Endothelial cell of umbilical vein (primary cell): ENCODE measurements around the gene ST13. TPM values are rescaled to one million over a fixed set of nuclear protein-coding genes. Genes with fewer than 3 reads are reported as not detected.

ENCODE experiments used
- BruUV-seq: library from RNA; stranded (reverse); fragments of 400-500 nt; replicated peaks from 2 replicates; lab custom pipeline; 2021; lab: Mats Ljungman, UMichigan
- CTCF ChIA-PET: fragments of 300-600, 350-600 bp; sonication (Branson Sonifier 250); formaldehyde crosslinking; loops from one replicate; lab custom pipeline; 2021; ENCODE audit warnings: antibody characterized with exemption, inconsistent platforms; lab: Charles Lee
- POLR2A ChIA-PET: fragments of 300-600, 350-600 bp; sonication (Branson Sonifier 250); formaldehyde crosslinking; loops from one replicate; lab custom pipeline; 2021; ENCODE audit warnings: antibody characterized with exemption, inconsistent platforms; lab: Charles Lee
- DNase-seq: peaks from one replicate; pipeline ENCODE4 v3.0.0-alpha.2; 2011; ENCODE audit warnings: low read depth, low spot score
- FAIRE-seq: peaks from 2 replicates; lab custom pipeline; 2011; peaks lifted over from hg19 to GRCh38; lab: Jason Lieb, UNC
- H2AFZ ChIP-seq: 2 replicates; pipeline ENCODE4 v1.6.0; 2012; ENCODE audit warnings: low read depth, low read length, control low read depth, inconsistent platforms
- H3K27ac ChIP-seq: 2 replicates; pipeline ENCODE4 v1.5.1; 2011; ENCODE audit warnings: low read depth, mild to moderate bottlenecking, control low read depth, low read length, moderate library complexity; ENCODE audit not compliant: insufficient read depth
- H3K27me3 ChIP-seq, 2 experiments: 2 replicates each; pipeline versions ENCODE4 v1.6.0 to v1.6.1; 2011; ENCODE audit warnings: low read length in 2 of 2, mixed read lengths in 1 of 2; ENCODE audit not compliant: control insufficient read depth in 2 of 2, insufficient read depth in 2 of 2
- H3K36me3 ChIP-seq, 2 experiments: 2 replicates in 1 of 2; 3 replicates in 1 of 2; pipeline ENCODE4 v1.5.1; 2011; ENCODE audit warnings: low read length in 2 of 2, mild to moderate bottlenecking in 1 of 2, moderate library complexity in 1 of 2; ENCODE audit not compliant: control insufficient read depth in 2 of 2, insufficient read depth in 2 of 2; ENCODE audit errors: extremely low read depth in 1 of 2
- H3K4me1 ChIP-seq: 3 replicates; pipeline ENCODE4 v1.5.1; 2011; ENCODE audit warnings: mild to moderate bottlenecking, low read length; ENCODE audit not compliant: control insufficient read depth, insufficient read depth; ENCODE audit errors: extremely low read depth
- H3K4me2 ChIP-seq: 2 replicates; pipeline ENCODE4 v1.6.1; 2011; ENCODE audit warnings: low read length, control low read depth, mixed read lengths; ENCODE audit not compliant: insufficient read depth
- H3K4me3 ChIP-seq, 3 experiments: fragments of 200-600 bp in 1 of 3; sonication (generic), shearing (Covaris generic) in 1 of 3; replicated peaks in 1 of 3; 2 replicates each; pipeline ENCODE4 v1.5.1; 2011 to 2016; ENCODE audit warnings: control low read depth in 3 of 3, low read length in 3 of 3, mild to moderate bottlenecking in 2 of 3, inconsistent platforms in 1 of 3, low read depth in 1 of 3, moderate library complexity in 1 of 3; ENCODE audit not compliant: insufficient read depth in 1 of 3
- H3K79me2 ChIP-seq: 2 replicates; pipeline ENCODE4 v1.6.0; 2012; ENCODE audit warnings: low read length, inconsistent platforms; ENCODE audit not compliant: control insufficient read depth, insufficient read depth
- H3K9ac ChIP-seq: replicated peaks from 2 replicates; pipeline ENCODE3; 2011; ENCODE audit warnings: low read length, control low read depth; ENCODE audit not compliant: insufficient read depth; ENCODE audit errors: extremely low read depth
- H3K9me1 ChIP-seq: replicated peaks from 3 replicates; pipeline ENCODE4 v1.6.0; 2011; ENCODE audit warnings: mild to moderate bottlenecking, low read length; ENCODE audit not compliant: control insufficient read depth, insufficient read depth; ENCODE audit errors: extremely low read depth
- H3K9me3 ChIP-seq: replicated peaks from 2 replicates; pipeline ENCODE4 v1.5.1; 2012; ENCODE audit warnings: low read length, inconsistent platforms; ENCODE audit not compliant: control insufficient read depth, insufficient read depth
- H4K20me1 ChIP-seq: replicated peaks from 2 replicates; pipeline ENCODE3; 2011; ENCODE audit warnings: mild to moderate bottlenecking, low read length; ENCODE audit not compliant: control insufficient read depth, insufficient read depth; ENCODE audit errors: extremely low read depth
- CTCF ChIP-seq, 2 donors: IDR thresholded peaks; 1 replicate in 1 of 2; 2 replicates in 1 of 2; pipeline ENCODE4 v1.5.1; 2011; ENCODE audit warnings: low read length in 2 of 2, mild to moderate bottlenecking in 2 of 2, moderate library complexity in 2 of 2, control low read depth in 1 of 2, inconsistent platforms in 1 of 2, low read depth in 1 of 2; ENCODE audit not compliant: insufficient read depth in 1 of 2; ENCODE audit errors: extremely low read depth in 1 of 2
- EZH2 ChIP-seq: IDR thresholded peaks from 2 replicates; pipeline ENCODE4 v1.6.1; 2012; ENCODE audit warnings: borderline replicate concordance, low read depth, mild to moderate bottlenecking, moderate library complexity, low read length, inconsistent platforms; ENCODE audit not compliant: severe bottlenecking
- FOS ChIP-seq: IDR thresholded peaks from 2 replicates; pipeline ENCODE4 v1.6.1; 2011; ENCODE audit warnings: mild to moderate bottlenecking, low read length, moderate library complexity, borderline replicate concordance; ENCODE audit not compliant: insufficient read depth
- GATA2 ChIP-seq: IDR thresholded peaks from 2 replicates; pipeline ENCODE4 v1.7.0; 2011; ENCODE audit warnings: low read depth, mild to moderate bottlenecking, moderate library complexity, mixed read lengths, low read length; ENCODE audit not compliant: insufficient read length, insufficient read depth
- JUN ChIP-seq: IDR thresholded peaks from 2 replicates; pipeline ENCODE4 v1.6.1; 2011; ENCODE audit warnings: borderline replicate concordance, low read depth; ENCODE audit not compliant: insufficient read length, insufficient read depth
- MAX ChIP-seq: IDR thresholded peaks from 2 replicates; pipeline ENCODE4 v1.6.1; 2011; ENCODE audit not compliant: insufficient read depth, insufficient read length
- MYC ChIP-seq: IDR thresholded peaks from one replicate; pipeline ENCODE4 v1.6.1; 2011; ENCODE audit warnings: mild to moderate bottlenecking, low read depth, low read length
- POLR2A ChIP-seq: IDR thresholded peaks from 2 replicates; pipeline ENCODE4 v1.6.1; 2012; ENCODE audit warnings: low read depth, mild to moderate bottlenecking, control low read depth, low read length
- POLR2AphosphoS5 ChIP-seq: IDR thresholded peaks from 2 replicates; pipeline ENCODE4 v1.6.1; 2012; ENCODE audit warnings: low read depth, mild to moderate bottlenecking, control low read depth, low read length, moderate library complexity; ENCODE audit not compliant: insufficient read depth
- dilution Hi-C: fragments of 300-500 bp; cut with MboI; formaldehyde crosslinking; loops from one replicate; pipeline ENCODE4 v1.15.0; 2019; ENCODE audit warnings: low sequenced_read_pairs; ENCODE audit not compliant: extremely low pct_ligation_motif_present
- intact Hi-C: fragments of 100-400 bp; cut with micrococcal nuclease; formaldehyde crosslinking; loops from one replicate; pipeline ENCODE4 v1.10.0; 2022
- polyA plus RNA-seq, 4 experiments: library from polyadenylated mRNA; depleted of rRNA in 3 of 4; stranded (reverse) in 3 of 4; unstranded in 1 of 4; fragments of >200 nt; gene quantifications; 2 replicates each; pipeline versions ENCODE4 v1.2.1 to v1.2.3, GENCODE V29; 2011 to 2012; ENCODE audit warnings: missing spikeins in 1 of 4
- total RNA-seq: library from RNA; stranded (reverse); gene quantifications from 2 replicates; pipeline ENCODE4 v1.2.3, GENCODE V29; 2021

Gene ST13
- total and polyA plus RNA-seq, 2 donors (not counting 3 experiments of a cell fraction or from before 2014, with no cell fraction given), result 41.2 to 250 TPM

GRCh38 chr22:40817737-40818136 lies 38.7 kb downstream of the ST13 start:
- ChIA-PET CTCF (interaction anchor here (0.7 to 4.2 kb wide), 7 partner anchors 8 to 780 kb away, joined by 3 to 24 read pairs (median 4); no protein-coding TSS in a partner anchor), POLR2A (no interaction called here)
- no peak for TF ChIP-seq MAX
- no peak for TF ChIP-seq POLR2AphosphoS5
- TF ChIP-seq GATA2, result no peak
- TF ChIP-seq FOS, result no peak
- no peak for TF ChIP-seq EZH2
- TF ChIP-seq MYC, result no peak
- TF ChIP-seq CTCF (IDR thresholded peaks at IDR 0.05; ENCODE audit: extremely low read depth in 1 of 2, insufficient read depth in 1 of 2, low read depth in 1 of 2, low read length in 2 of 2), result no peak
- TF ChIP-seq JUN, result no peak
- no peak for TF ChIP-seq POLR2A
- Histone ChIP-seq H3K27ac (no peak overlapping the region), H3K79me2 (peaks cover 46% of the 10 kb centered on the region), H3K9me1 (no peaks in the 10 kb centered on the region), H2AFZ (no peak overlapping the region), H3K9ac (no peak overlapping the region), H4K20me1 (no peaks in the 10 kb centered on the region), H3K9me3 (no peaks in the 10 kb centered on the region), H3K4me1 (peaks cover 15% of the 10 kb centered on the region), H3K4me2 (peak overlapping the region; percentile 65), H3K4me3 (peak overlapping the region in 1 of 3 experiments; percentile 83), H3K27me3 (no peaks in the 10 kb centered on the region), H3K36me3 (no peaks in the 10 kb centered on the region)
- DNase-seq, result no peak
- FAIRE-seq, result no peak
- dilution Hi-C loops, result no loop called here
- BruUV-seq, result no TSS peak
- intact Hi-C loops, result loop anchor here (2.0 kb wide), 2 partner anchors 39 to 135 kb away; partner anchors contain the start of genes ST13 and XPNPEP3
